Liver (tissue), 9 donors: Measurements from ENCODE around the gene PFKFB4. TPM values are rescaled to one million over a fixed set of nuclear protein-coding genes. Genes with fewer than 3 reads are reported as not detected.

Experiments used
- DNase-seq: peaks from one replicate; pipeline ENCODE4 v3.0.0-alpha.2; 2017; ENCODE audit warnings: low spot score
- H3K27ac ChIP-seq, 2 donors: one replicate each; pipeline ENCODE4 v1.7.0; 2013; ENCODE audit warnings: inconsistent platforms in 2 of 2, low read length in 2 of 2, control low read depth in 1 of 2, low read depth in 1 of 2, mild to moderate bottlenecking in 1 of 2
- H3K27me3 ChIP-seq, 4 donors: one replicate each; pipeline versions ENCODE4 v1.6.1 to v1.7.0; 2013; ENCODE audit warnings: low read length in 3 of 4, inconsistent platforms in 1 of 4, mild to moderate bottlenecking in 1 of 4, moderate library complexity in 1 of 4; ENCODE audit not compliant: control insufficient read depth in 4 of 4, insufficient read depth in 4 of 4
- H3K36me3 ChIP-seq, 4 donors: one replicate each; pipeline versions ENCODE4 v1.6.1 to v1.7.0; 2013; ENCODE audit warnings: low read length in 3 of 4, mild to moderate bottlenecking in 3 of 4, low read depth in 1 of 4, moderate library complexity in 1 of 4; ENCODE audit not compliant: control insufficient read depth in 4 of 4, insufficient read depth in 3 of 4
- H3K4me1 ChIP-seq, 4 donors: one replicate each; pipeline versions ENCODE4 v1.6.1 to v1.7.0; 2013; ENCODE audit warnings: low read length in 3 of 4, mild to moderate bottlenecking in 3 of 4, moderate library complexity in 1 of 4; ENCODE audit not compliant: control insufficient read depth in 4 of 4, insufficient read depth in 4 of 4
- H3K4me3 ChIP-seq, 3 donors: one replicate each; pipeline versions ENCODE4 v1.6.1 to v1.7.0; 2013; ENCODE audit warnings: low read length in 3 of 3, control low read depth in 1 of 3, low read depth in 1 of 3, mild to moderate bottlenecking in 1 of 3
- H3K9ac ChIP-seq, 2 donors: one replicate each; pipeline ENCODE4 v1.7.0; 2013; ENCODE audit warnings: low read length in 2 of 2, mild to moderate bottlenecking in 2 of 2, moderate library complexity in 2 of 2, control low read depth in 1 of 2, low read depth in 1 of 2
- H3K9me3 ChIP-seq, 4 donors: one replicate each; pipeline versions ENCODE4 v1.6.1 to v1.7.0; 2013; ENCODE audit warnings: low read length in 3 of 4; ENCODE audit not compliant: control insufficient read depth in 4 of 4
- EGR1 ChIP-seq, 2 donors: IDR thresholded peaks; 2 replicates each; pipeline ENCODE4 v1.6.1; 2016 to 2018; ENCODE audit warnings: antibody characterized with exemption in 2 of 2, low read depth in 2 of 2
- FOXA1 ChIP-seq: IDR thresholded peaks from 2 replicates; pipeline ENCODE4 v1.6.1; 2016; ENCODE audit warnings: antibody characterized with exemption
- FOXA2 ChIP-seq: IDR thresholded peaks from 2 replicates; pipeline ENCODE4 v1.6.1; 2016; ENCODE audit warnings: antibody characterized with exemption
- GABPA ChIP-seq, 2 donors: IDR thresholded peaks in 1 of 2; conservative IDR thresholded peaks in 1 of 2; 2 replicates each; pipeline ENCODE4 v1.6.1; 2016; ENCODE audit warnings: antibody characterized with exemption in 2 of 2, mild to moderate bottlenecking in 1 of 2, moderate library complexity in 1 of 2
- HNF4A ChIP-seq, 2 donors: conservative IDR thresholded peaks; 2 replicates each; pipeline ENCODE4 v1.6.1; 2016; ENCODE audit warnings: antibody characterized with exemption in 2 of 2, mild to moderate bottlenecking in 2 of 2
- HNF4G ChIP-seq: IDR thresholded peaks from 2 replicates; pipeline ENCODE4 v1.6.1; 2016; ENCODE audit warnings: antibody characterized with exemption
- JUND ChIP-seq, 2 donors: IDR thresholded peaks; 2 replicates each; pipeline ENCODE4 v1.6.1; 2016; ENCODE audit warnings: antibody characterized with exemption in 2 of 2
- NR2F2 ChIP-seq: IDR thresholded peaks from 2 replicates; pipeline ENCODE4 v1.6.1; 2016; ENCODE audit warnings: antibody characterized with exemption
- RAD21 ChIP-seq, 2 donors: IDR thresholded peaks; 2 replicates each; pipeline ENCODE4 v1.6.1; 2016; ENCODE audit warnings: antibody characterized with exemption in 2 of 2, mild to moderate bottlenecking in 2 of 2
- SP1 ChIP-seq: IDR thresholded peaks from 2 replicates; pipeline ENCODE4 v1.6.1; 2018; ENCODE audit warnings: antibody characterized with exemption, mild to moderate bottlenecking
- TAF1 ChIP-seq: conservative IDR thresholded peaks from 2 replicates; pipeline ENCODE4 v1.6.1; 2016; ENCODE audit warnings: antibody characterized with exemption, mild to moderate bottlenecking
- YY1 ChIP-seq: IDR thresholded peaks from 2 replicates; pipeline ENCODE4 v1.6.1; 2016; ENCODE audit warnings: antibody characterized with exemption, mild to moderate bottlenecking
- WGBS: extraction: QIAGEN DNeasy Blood & Tissue Kit; methylation state at CpG from one replicate; pipeline ENCODE4 v1.1.7; 2013; 5-methylcytosine and 5-hydroxymethylcytosine counted together
- polyA plus RNA-seq, 2 donors: library from polyadenylated mRNA; stranded (reverse) in 1 of 2; unstranded in 1 of 2; fragments of 200-250 nt in 1 of 2; fragments of >200 nt in 1 of 2; fragmentation: Nextera tagmentation in 1 of 2; extraction: Ambion mirVana in 1 of 2; gene quantifications; one replicate each; pipeline versions ENCODE4 v1.2.1 to v1.2.3, GENCODE V29; 2013 to 2015
- total RNA-seq, 2 donors: library from RNA; depleted of rRNA; stranded (reverse); fragments of >200 nt; gene quantifications; one replicate each; pipeline ENCODE4 v1.2.3, GENCODE V29; 2014
- TF ChIP-seq, protein P1 (sequence below): fragments of 150-350 bp; IDR thresholded peaks from 2 replicates; pipeline ENCODE4 v1.5.1; 2017; ENCODE audit warnings: improper control_type of control experiment, low read depth, low read length; ENCODE audit not compliant: missing input control
- TF ChIP-seq, protein P2 (sequence below): IDR thresholded peaks from 2 replicates; pipeline ENCODE4 v1.6.1; 2016; ENCODE audit warnings: antibody characterized with exemption
- TF ChIP-seq, protein P3 (sequence below): IDR thresholded peaks from 2 replicates; pipeline ENCODE4 v1.6.1; 2016; ENCODE audit warnings: antibody characterized with exemption, mild to moderate bottlenecking
- TF ChIP-seq, protein P4 (sequence below): IDR thresholded peaks from 2 replicates; pipeline ENCODE4 v1.6.1; 2016; ENCODE audit warnings: antibody characterized with exemption
- donor health status: healthy.
- donor health status: healthy.
- donor health status: healthy.
- donor health status: healthy.
- donor health status: healthy.

PFKFB4 gene
- total and polyA plus RNA-seq, 4 donors: 0.46 to 5.3 (median 1.7) TPM

DNA sequence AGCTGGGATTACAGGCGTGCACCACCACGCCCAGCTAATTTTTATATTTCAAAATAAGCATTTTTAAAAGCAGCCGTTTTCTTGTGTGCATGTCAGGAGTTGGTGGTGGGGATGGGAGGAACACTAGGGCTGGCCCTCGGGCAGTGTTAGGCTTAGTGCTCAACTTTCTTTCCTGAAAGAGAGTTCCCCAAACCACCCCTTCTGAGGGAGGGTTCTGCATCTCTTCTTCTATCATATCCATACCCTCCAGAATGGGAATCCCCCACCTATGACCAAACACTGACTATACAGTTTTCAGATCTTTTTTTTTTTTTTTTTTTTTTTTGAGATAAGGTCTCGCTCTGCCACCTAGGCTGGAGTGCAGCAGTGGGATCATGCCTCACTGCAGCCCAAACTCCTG lies 12.5 kb downstream of the PFKFB4 start:
- no peaks in the 10 kb centered on the region for H3K27me3 ChIP-seq
- no peak for DNase-seq
- no peaks in the 10 kb centered on the region for H3K9me3 ChIP-seq
- TF ChIP-seq NR2F2: no peak
- TF ChIP-seq, protein P1, sequence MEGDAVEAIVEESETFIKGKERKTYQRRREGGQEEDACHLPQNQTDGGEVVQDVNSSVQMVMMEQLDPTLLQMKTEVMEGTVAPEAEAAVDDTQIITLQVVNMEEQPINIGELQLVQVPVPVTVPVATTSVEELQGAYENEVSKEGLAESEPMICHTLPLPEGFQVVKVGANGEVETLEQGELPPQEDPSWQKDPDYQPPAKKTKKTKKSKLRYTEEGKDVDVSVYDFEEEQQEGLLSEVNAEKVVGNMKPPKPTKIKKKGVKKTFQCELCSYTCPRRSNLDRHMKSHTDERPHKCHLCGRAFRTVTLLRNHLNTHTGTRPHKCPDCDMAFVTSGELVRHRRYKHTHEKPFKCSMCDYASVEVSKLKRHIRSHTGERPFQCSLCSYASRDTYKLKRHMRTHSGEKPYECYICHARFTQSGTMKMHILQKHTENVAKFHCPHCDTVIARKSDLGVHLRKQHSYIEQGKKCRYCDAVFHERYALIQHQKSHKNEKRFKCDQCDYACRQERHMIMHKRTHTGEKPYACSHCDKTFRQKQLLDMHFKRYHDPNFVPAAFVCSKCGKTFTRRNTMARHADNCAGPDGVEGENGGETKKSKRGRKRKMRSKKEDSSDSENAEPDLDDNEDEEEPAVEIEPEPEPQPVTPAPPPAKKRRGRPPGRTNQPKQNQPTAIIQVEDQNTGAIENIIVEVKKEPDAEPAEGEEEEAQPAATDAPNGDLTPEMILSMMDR: no peak
- no peaks in the 10 kb centered on the region for H3K4me1 ChIP-seq
- H3K9ac ChIP-seq: no peak overlapping the region
- no peak overlapping the region for H3K4me3 ChIP-seq
- WGBS: 87% methylated on average over 5 of the region's 5 CpGs
- no peak overlapping the region for H3K27ac ChIP-seq
- no peaks in the 10 kb centered on the region for H3K36me3 ChIP-seq

DNA sequence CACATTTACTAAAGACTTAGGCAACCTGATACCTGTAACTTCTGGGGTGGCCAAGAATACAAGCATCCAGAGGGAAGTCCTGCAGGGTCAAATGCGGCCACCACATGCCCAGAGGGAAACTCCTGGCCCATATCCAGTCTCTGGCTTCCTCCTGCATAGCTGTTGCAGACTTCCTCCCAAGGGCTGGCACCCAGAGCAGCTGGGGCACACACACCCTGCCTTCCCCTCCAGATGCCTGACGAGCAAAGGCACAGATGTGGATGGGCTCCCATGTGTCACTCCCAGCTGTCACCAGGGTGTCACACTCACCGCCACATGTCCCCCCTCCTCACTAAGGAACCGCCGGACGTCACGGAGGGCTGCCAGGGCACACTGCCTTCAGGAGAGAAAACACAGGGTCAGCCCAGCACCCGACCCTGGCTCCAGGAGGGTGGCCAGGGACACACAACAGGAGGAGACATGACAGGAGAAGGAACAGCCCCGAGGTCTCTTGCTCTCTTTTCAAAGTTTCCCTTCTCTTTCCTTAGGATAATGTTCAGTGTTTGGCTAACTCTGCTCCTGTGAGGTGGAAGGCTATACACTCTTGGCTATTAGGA lies 13.2 kb downstream of the PFKFB4 start:
- DNase-seq: peak; percentile 29
- H3K9me3 ChIP-seq: no peaks in the 10 kb centered on the region
- H3K27me3 ChIP-seq: no peaks in the 10 kb centered on the region
- no peaks in the 10 kb centered on the region for H3K4me1 ChIP-seq
- TF ChIP-seq SP1: no peak
- TF ChIP-seq RAD21 (IDR thresholded peaks at IDR 0.05): no peak
- no peak for TF ChIP-seq HNF4A (conservative IDR thresholded peaks at IDR 0.05)
- TF ChIP-seq, protein P2, sequence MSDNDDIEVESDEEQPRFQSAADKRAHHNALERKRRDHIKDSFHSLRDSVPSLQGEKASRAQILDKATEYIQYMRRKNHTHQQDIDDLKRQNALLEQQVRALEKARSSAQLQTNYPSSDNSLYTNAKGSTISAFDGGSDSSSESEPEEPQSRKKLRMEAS: no peak
- no peak for TF ChIP-seq FOXA2
- TF ChIP-seq, protein P3, sequence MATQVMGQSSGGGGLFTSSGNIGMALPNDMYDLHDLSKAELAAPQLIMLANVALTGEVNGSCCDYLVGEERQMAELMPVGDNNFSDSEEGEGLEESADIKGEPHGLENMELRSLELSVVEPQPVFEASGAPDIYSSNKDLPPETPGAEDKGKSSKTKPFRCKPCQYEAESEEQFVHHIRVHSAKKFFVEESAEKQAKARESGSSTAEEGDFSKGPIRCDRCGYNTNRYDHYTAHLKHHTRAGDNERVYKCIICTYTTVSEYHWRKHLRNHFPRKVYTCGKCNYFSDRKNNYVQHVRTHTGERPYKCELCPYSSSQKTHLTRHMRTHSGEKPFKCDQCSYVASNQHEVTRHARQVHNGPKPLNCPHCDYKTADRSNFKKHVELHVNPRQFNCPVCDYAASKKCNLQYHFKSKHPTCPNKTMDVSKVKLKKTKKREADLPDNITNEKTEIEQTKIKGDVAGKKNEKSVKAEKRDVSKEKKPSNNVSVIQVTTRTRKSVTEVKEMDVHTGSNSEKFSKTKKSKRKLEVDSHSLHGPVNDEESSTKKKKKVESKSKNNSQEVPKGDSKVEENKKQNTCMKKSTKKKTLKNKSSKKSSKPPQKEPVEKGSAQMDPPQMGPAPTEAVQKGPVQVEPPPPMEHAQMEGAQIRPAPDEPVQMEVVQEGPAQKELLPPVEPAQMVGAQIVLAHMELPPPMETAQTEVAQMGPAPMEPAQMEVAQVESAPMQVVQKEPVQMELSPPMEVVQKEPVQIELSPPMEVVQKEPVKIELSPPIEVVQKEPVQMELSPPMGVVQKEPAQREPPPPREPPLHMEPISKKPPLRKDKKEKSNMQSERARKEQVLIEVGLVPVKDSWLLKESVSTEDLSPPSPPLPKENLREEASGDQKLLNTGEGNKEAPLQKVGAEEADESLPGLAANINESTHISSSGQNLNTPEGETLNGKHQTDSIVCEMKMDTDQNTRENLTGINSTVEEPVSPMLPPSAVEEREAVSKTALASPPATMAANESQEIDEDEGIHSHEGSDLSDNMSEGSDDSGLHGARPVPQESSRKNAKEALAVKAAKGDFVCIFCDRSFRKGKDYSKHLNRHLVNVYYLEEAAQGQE: no peak
- TF ChIP-seq EGR1 (IDR thresholded peaks at IDR 0.05; ENCODE audit: low read depth in 2 of 2): no peak
- TF ChIP-seq YY1: no peak
- no peak for TF ChIP-seq JUND (IDR thresholded peaks at IDR 0.05)
- WGBS: 74% methylated on average over 9 of the region's 9 CpGs
- H3K9ac ChIP-seq: no peak overlapping the region
- H3K36me3 ChIP-seq: no peaks in the 10 kb centered on the region
- no peak overlapping the region for H3K4me3 ChIP-seq
- no peak overlapping the region for H3K27ac ChIP-seq

DNA sequence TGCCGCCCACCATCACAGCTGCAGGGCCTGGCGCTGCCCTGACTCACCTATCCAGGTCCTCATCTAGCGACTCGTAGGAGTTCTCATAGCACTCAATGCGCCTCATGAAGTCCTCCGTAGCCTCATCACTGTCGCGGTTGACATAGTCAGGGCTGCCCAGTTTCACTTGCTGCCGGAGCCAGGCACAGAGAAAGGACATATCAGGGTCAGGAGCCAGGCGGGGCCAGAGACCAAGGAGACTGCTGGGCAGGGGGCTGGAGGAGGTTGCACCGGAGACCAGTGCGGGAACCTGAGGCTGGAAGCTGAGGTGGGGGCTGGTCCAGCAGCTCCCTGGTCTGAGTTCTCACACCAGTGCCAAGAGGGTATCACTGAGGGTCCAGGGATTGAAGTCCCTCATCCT lies 18.2 kb downstream of the PFKFB4 start:
- Histone ChIP-seq H3K4me3 (no peak overlapping the region), H3K9ac (no peak overlapping the region), H3K36me3 (peaks cover 0 to 2% (median 0%) of the 10 kb centered on the region in 4 donors), H3K9me3 (no peaks in the 10 kb centered on the region), H3K27ac (no peak overlapping the region), H3K4me1 (no peaks in the 10 kb centered on the region), H3K27me3 (no peaks in the 10 kb centered on the region)
- DNase-seq: no peak
- WGBS: 94% methylated on average over 12 of the region's 12 CpGs
- TF ChIP-seq YY1 (no peak), JUND (IDR thresholded peaks at IDR 0.05) (no peak), TAF1 (no peak), HNF4G (no peak), FOXA1 (no peak), FOXA2 (no peak), GABPA (IDR thresholded peaks at IDR 0.05 in 1 of 2, conservative IDR thresholded peaks at IDR 0.05 in 1 of 2) (no peak), EGR1 (IDR thresholded peaks at IDR 0.05; ENCODE audit: low read depth in 2 of 2) (no peak), RAD21 (IDR thresholded peaks at IDR 0.05) (no peak), NR2F2 (no peak), HNF4A (conservative IDR thresholded peaks at IDR 0.05) (no peak)
- TF ChIP-seq, protein P3: no peak
- TF ChIP-seq, protein P4, sequence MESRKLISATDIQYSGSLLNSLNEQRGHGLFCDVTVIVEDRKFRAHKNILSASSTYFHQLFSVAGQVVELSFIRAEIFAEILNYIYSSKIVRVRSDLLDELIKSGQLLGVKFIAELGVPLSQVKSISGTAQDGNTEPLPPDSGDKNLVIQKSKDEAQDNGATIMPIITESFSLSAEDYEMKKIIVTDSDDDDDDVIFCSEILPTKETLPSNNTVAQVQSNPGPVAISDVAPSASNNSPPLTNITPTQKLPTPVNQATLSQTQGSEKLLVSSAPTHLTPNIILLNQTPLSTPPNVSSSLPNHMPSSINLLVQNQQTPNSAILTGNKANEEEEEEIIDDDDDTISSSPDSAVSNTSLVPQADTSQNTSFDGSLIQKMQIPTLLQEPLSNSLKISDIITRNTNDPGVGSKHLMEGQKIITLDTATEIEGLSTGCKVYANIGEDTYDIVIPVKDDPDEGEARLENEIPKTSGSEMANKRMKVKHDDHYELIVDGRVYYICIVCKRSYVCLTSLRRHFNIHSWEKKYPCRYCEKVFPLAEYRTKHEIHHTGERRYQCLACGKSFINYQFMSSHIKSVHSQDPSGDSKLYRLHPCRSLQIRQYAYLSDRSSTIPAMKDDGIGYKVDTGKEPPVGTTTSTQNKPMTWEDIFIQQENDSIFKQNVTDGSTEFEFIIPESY: no peak
